ENCODE measurements around the gene AGAP3.
"Not testable (repeated sequence)": the region's sequence is repeated elsewhere in the genome, so short reads cannot be mapped to it uniquely, and the experiment has no call there.

The AGAP3 gene

DNA sequence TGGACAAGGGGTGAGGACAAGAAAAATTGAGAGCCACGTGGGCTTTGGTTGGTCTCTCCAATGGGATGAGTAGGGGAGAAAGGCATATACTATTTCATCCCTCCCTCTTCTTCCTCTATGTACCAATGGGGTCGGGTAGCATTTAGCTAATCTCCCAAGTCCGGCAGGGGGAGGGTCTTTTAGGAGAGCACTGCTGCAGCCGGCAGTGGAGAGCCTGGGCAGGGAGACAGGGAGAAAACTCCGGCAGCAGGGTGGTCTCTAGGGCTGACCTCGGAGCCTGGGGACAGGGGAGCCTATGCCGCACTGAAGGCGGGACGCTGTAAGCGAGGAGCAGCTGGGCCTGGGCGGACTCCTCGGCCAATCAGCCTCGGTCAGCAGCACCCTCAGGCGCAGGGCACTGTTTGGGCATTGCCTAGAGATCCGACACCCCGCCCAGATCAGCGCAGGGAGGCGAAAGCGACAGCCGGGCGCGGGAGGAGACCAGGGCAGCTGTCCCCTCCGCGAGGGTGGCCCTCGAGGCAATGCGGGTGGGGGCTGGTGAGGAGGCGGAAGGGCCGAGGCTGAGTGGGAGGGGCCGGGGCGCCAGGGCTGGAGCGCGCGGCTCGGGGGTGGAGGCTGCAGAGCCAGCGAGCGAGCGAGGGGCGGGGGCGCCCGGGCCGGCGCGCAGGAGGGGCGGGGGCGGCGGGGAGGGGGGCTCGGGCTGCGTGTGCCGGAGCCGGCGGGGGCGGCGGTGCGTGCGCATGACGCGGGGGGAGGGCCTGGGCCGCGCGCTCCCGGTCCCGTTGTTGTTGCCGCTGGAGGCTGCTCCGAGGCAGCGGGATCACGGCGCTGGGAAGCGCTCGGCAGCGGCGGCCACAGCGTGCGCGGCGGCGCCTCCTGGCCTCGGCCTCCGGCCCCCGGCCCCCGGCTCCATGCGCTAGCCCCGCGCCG lies at the start of gene AGAP3:
AGAP3 (plus strand) TSS at position 785 of the 930 bp plus-strand sequence. CDS start 267 bp downstream, outside the sequence.
- DNase-seq (ENCODE audit: extremely low read depth in 1 of 2, low read depth in 1 of 2), result peak in 1 of 2 donors; percentile 22

DNA sequence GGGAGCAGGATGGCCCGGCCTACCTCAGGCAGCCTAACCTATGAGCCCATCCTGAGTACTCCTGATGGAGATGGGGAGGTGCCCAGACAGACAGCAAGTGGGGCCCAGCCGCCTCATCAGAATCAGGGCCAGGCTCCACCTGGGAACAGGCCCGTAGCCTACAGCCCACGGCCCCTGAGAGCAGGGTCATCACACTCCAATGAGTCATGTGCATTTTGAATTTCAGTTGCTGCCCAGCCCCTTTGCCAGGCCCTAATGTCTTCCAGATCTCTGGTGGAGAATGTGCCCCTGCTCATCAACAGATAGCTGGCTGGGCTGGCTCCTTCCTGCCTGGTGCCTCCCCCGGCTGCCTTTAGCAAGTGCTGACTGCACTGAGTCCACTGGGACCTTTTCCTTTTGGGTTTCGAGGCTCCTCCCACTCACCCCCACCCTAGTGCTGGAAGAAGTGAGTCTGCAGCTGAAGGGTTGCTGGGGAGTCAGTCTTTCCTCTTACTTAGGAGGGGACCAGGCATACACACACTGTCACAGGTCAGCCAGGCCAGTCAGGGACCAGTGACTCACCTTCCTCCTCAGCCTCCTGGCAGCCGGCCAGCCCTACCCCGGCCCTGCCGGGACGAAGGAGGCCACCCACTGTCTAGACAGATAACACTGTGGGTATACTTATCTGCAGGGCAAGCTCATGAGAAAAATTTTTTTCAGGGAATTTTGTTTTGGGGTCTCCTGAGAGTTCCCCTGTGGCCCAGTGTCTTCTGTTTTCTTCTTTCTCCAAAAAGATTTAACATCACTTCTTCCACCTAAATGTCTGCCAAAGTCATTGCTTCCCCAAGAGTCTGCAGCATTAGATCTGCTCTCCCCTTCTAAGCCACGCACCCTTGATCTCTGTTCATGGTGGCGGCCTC lies 47.1 kb upstream of the AGAP3 start:
- peak; percentile 69 to 88 for DNase-seq (ENCODE audit: extremely low read depth in 1 of 2, low read depth in 1 of 2)

DNA sequence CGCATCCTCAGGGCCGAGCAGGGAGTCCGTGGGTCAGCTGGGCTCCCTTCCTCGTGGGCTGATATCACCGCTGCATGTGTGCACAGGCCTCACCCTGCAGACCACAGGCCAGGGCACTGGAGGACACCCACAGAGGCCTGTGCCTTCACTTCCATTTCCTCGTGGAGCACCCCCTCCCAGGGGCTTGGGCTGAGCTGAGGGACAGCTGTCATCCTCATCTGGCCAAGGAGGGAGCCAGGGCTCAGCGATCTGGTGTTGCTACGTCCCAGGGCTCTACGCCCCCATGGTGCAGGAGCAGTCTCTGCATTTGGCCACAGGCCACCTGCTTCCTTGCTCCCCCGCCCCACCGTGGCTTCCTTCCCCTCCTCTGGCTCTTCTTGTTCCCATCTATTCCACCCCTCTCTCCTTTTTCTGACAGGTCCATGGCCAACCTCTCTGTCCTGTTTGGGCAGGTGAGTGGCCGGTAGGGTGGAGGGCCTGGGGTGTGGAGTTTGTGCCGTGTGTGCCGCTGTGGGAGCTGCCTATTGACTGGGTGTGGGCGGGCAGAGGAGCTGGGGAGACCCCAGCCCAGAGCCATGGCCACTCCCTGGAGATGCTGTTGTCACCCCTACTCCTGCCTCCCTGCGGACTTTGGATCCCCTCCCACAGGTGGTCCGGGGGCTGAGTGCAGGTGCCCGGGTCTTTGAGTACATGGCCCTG lies 46.3 kb upstream of the AGAP3 start:
- DNase-seq (ENCODE audit: extremely low read depth in 1 of 2, low read depth in 1 of 2), result no peak

DNA sequence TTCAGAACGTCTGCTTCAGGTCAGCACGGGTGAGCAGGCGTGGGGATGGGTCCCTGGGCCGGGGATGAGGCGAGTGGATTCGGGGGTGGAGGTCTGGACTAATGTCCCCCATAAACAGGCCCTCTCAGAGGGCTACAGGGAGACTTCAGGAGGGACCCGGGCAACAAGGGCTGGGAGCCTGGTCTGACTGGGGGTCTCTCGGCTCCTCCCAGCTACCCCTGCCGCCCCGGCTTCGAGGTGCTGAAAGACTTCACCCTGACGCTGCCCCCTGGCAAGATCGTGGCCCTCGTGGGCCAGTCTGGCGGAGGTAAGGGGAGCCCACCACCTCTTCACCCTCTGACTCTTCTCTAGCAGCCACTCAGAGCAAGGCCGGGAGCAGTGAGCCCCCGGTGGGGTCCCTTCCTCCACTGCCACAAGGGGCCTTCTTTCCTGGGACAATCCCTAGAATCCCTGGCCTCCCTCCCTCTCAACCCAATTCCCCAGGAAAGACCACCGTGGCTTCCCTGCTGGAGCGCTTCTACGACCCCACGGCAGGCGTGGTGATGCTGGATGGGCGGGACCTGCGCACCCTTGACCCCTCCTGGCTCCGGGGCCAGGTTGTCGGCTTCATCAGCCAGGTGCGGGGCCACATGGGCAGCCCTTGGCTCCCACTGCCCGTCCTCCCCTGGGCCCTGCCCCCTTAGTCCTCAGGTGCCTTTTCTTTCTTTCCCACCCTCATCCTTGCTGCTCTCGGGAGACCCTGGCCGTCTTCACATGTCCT lies 45.5 kb upstream of the AGAP3 start:
- no peak for DNase-seq (ENCODE audit: extremely low read depth in 1 of 2, low read depth in 1 of 2)

DNA sequence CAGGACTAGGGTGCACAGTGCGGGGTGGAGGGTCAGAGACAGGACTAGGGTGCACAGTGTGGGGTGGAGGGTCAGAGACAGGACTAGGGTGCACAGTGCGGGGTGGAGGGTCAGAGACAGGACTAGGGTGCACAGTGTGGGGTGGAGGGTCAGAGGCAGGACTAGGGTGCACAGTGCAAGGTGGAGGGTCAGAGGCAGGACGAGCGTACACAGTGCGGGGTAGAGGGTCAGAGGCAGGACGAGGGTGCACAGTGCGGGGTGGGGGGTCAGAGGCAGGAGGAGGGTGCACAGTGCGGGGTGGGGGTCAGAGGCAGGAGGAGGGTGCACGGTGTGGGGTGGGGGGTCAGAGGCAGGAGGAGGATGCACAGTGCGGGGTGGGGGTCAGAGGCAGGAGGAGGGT lies 42.8 kb upstream of the AGAP3 start:
- not testable (repeated sequence) for DNase-seq (ENCODE audit: extremely low read depth in 1 of 2, low read depth in 1 of 2)

DNA sequence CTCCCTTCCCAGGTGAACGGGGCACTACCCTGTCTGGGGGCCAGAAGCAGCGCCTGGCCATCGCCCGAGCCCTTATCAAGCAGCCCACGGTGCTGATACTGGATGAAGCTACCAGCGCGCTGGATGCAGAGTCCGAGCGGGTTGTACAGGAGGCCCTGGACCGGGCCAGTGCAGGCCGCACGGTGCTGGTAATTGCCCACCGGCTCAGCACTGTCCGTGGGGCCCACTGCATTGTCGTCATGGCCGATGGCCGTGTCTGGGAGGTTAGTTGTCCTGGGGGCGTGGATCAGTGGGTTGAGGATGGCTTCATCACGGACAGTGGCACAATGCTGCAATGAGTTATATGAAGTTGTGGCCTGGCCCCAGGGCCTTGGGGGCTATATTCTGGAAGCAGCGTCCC lies 42.3 kb upstream of the AGAP3 start:
- DNase-seq (ENCODE audit: extremely low read depth in 1 of 2, low read depth in 1 of 2), result no peak

DNA sequence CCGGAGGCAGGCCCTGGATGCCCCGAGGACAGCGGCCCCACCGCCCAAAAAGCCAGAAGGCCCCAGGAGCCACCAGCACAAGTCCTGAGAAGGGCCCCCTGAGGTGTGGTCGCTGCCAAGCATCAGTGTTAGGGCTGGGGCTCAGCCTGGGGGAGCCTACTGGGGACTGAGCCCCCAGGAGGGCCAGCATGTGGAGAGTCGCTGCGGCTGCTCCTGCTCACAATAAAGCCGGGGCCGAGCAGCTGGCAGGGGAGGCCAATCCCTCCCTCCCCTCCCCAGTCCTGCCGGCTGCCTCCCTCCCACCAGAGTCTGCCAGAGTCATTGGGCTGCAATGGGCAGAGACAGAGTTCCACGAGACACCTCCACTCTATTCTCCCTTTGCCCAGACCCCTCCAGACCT lies 41.0 kb upstream of the AGAP3 start:
- DNase-seq (ENCODE audit: extremely low read depth in 1 of 2, low read depth in 1 of 2), result no peak

DNA sequence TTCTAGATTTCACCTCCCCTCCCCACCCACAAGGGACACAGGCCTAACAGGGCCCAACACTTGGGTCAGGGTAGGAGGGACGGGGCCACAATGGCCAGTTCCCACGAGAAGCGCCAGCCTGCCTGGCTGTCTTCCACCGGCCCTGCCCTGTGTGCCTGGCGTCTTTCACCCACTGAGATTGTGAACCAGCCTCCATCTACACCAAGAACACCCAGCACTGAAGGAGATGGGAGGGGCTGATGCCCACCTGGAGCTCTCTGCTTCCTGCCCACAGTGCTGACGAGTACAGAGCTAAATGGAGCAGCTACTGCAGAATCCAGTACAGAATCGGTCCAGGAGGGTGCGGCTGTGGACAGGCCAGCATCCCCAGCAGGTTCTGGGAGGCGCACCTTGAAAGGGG lies 40.3 kb upstream of the AGAP3 start:
- DNase-seq (ENCODE audit: extremely low read depth in 1 of 2, low read depth in 1 of 2), result no peak

DNA sequence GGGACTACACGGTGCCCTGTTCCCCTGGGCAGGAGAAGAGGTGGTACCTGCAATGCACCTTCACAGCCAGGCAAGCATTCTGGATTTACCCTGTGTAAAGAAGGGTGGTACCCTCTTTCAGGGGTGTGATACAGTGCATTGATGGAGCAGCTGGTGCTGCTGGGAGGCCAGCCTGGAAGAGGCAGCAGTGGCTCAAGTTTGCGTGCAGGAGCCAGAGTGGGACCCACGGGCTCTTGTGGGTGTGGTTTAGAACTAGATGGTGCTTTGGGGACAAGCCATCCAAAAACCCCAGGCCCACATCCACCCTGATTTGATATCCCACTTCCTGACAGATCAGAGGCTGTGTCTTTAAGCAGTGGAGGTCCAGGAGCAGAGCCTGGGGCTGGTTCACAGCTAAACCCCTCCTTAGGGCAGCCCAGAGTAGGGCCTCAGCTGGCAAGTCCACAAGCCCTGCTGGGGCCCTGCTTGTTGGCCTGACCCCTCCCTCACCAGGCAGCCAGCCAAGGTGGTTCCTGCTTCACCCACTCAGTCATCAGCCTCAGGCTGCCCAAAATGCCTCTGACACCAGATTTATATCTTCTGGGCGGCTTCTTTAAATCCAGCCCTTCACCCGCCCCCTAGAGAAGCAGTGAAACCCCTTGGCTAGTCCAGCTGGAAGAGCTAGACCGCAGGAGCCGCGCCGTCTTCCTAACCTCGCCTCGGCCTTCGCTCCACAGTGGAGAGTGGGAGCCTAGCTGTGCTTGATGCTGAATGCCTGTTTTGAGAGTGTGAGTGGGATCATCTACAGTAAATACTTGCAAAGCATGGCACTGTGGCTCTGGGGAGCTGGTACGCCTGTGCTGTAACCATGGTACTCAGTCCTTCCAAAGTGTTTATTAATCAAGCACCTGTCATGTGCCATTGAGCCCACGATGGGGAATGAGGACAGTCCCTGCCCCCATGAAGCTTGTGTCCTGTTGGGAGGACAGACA lies 39.4 kb upstream of the AGAP3 start:
- DNase-seq (ENCODE audit: extremely low read depth in 1 of 2, low read depth in 1 of 2), result no peak

DNA sequence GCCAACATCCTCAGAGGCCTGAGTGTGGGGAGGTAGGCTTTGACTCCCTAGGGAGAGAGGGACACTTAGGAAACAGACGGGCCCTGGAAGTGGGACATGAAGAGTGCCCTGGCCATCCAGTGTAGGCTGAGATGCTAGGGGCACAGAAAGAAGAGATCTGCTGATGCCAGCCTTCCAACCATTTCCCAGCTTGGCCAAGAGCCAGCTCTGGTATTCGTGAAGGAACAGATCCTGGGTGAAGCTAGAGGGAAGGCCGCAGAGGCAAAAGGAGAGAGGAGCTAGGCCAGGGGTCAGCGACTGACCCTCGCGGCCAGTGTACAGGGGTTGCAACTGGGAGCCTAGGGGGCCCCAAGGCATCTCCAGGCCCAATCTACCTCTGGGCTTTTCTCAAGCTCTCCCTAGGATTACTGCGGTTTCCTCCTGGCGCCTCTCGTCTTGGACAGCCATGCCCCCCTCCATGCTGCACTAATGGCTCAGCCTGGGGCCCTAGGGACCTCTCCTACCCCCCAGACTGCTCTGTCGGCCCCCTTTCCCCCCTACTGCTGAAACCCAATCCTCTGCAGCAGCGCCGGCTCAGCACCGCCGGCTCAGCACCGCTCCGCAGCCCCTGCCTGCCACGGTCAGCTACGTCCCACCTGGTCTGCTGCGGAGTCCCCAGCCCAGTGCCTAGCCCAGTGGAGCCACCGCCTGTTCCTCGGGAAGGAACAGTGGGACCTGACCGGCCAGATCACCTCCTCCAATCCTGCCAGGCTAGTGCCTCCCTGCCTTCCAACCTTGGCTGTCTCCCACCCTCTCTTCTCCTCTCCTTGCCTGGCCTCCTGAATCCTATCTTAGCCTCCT lies 38.1 kb upstream of the AGAP3 start, which contains the start of gene ASIC3:
ASIC3 (plus strand) TSS at position 556 of the 840 bp plus-strand sequence. CDS start 355 bp downstream, outside the sequence.
- no peak for DNase-seq (ENCODE audit: extremely low read depth in 1 of 2, low read depth in 1 of 2)

DNA sequence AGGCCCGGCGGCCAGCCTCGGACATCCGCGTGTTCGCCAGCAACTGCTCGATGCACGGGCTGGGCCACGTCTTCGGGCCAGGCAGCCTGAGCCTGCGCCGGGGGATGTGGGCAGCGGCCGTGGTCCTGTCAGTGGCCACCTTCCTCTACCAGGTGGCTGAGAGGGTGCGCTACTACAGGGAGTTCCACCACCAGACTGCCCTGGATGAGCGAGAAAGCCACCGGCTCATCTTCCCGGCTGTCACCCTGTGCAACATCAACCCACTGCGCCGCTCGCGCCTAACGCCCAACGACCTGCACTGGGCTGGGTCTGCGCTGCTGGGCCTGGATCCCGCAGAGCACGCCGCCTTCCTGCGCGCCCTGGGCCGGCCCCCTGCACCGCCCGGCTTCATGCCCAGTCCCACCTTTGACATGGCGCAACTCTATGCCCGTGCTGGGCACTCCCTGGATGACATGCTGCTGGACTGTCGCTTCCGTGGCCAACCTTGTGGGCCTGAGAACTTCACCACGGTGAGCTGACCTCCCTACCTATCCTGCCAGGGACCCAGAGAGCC lies 37.3 kb upstream of the AGAP3 start:
- no peak for DNase-seq (ENCODE audit: extremely low read depth in 1 of 2, low read depth in 1 of 2)

DNA sequence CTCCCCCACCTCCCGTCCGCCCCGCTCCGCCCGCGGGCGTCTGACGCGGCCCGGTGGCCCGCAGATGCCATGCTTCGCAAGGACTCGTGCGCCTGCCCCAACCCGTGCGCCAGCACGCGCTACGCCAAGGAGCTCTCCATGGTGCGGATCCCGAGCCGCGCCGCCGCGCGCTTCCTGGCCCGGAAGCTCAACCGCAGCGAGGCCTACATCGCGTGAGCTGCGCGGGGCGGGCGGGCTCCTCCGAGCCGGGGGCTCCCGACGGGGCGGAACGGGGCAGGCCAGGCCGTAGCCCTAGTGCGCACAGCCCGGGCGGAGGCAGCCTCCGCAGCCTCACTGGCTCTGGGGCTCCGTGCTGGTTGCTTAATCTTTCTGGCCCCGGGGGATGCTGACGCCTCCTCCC lies 35.2 kb upstream of the AGAP3 start:
- no peak for DNase-seq (ENCODE audit: extremely low read depth in 1 of 2, low read depth in 1 of 2)

DNA sequence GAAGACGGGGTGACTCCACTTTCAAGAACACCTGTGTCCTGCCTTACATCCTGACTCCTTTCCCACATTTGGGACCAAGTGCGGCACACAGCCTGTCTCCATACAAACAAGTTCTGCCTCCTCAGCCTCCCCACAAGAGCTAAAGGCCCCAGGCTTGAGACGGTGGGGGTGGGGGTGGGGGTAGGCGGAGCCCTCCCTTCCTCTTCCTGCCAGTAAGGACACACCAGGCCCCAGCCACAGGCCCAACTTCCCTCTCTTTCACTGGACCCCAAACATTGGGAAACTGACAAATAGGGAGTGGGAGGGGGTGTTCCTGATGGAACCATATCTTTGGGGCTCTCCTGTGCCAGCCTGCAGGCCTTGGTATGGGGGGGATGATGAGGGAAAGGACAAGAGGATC lies 33.2 kb upstream of the AGAP3 start:
- DNase-seq (ENCODE audit: extremely low read depth in 1 of 2, low read depth in 1 of 2), result no peak

DNA sequence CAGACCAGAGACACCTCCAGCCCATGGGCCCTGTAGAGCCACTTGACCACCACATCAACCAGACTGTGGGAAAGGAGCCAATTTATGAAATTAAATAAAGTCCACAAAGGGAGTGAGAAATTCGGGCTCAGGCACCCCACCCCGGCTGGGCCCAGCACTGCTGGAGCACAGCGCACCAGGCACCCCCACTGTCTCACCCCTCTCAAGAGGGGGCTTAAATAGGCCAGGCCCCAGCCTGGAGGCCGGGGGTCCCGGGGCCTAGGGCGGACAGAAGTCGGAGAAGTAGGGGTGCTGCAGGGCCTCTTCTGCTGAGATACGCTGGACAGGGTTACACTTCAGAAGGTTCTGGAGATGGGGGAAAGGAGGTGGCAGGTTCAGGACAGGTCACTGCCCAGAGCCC lies 32.5 kb upstream of the AGAP3 start:
- DNase-seq (ENCODE audit: extremely low read depth in 1 of 2, low read depth in 1 of 2), result no peak

DNA sequence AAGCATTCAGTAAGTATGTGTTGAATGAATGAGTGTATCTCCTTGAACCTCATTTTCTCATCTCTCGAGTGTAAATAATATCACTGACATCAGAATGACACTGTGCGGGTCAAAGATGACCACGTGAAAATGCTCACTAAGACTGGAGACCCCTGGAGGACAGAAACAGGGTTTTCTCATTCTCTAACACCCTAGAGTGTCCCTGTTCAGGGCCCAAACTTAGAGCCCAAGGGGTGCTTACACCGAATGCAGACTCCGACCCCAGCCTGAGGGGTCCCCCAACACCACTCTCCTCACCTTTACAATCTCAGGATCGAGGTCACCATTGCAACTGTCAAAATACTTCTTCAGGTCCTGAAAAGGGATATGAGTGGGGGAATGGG lies 30.0 kb upstream of the AGAP3 start:
- DNase-seq (ENCODE audit: extremely low read depth in 1 of 2, low read depth in 1 of 2), result no peak

DNA sequence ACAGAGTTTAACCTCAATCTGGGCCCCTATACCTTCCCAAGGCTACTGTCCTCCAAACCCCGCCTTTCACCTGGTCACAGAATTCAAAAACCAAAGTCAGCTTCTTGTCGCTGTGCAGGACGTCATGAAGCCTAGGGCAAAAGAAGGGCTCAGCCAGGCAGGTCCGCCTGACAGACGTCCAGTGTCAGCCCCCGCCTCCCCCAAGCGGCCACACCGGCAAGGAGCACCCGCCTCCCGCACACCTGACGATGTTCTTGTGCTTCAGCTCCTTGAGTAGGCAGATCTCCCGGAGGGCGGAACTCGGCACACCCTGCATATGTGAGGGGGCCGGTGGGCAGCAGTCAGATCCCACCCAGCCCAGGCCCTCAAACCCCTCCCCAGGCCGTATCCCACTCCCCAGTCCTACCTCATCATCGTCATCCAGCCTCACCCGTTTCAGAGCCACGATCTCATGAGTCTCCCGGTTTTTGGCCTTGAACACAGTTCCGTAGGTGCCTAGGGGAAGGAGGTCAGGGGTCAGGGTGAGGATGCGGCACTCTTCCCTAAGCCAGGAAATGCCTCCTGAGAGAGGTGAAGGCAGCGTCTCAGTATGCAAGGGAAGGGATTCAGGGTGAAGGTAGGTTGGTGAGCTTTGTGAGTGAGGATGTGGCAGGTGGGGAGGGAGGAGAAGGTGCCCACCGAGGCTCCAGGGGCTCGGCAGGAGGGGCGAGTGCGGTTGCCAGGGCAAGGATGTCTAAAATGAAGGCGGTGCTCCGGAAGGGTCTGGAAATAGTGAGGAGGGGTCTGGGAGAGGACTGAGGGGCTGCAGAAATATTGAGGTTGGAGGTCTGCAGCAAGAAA lies 29.4 kb upstream of the AGAP3 start:
- no peak for DNase-seq (ENCODE audit: extremely low read depth in 1 of 2, low read depth in 1 of 2)

DNA sequence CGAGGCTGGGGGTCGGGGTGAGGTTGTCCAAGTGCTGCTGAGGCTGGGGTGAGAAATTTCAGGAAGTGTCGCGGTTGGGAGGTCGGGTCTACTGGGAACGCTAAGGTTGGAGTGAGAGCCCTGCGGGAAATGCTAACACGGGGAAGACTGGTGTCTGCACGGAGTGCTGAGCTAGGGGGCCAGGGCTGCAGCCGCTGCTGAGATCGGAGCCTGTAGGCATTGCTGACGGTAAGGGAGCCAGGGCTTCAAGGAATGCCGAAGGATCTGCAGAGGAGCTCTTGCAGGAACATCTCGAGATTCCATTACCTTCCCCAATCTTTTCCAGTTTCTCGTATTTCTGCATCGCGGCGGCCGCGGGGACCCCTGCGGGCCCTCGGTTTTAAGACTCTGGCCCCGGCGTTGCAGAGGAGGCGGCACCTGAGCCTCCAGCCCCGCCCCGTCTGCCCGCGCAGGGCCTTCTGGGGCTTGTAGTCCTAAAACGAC lies 28.7 kb upstream of the AGAP3 start, which contains the start of gene CDK5:
CDK5 (minus strand) TSS at position 392 of the 483 bp plus-strand sequence; CDS start at position 343, 49 bp downstream.
- DNase-seq (ENCODE audit: extremely low read depth in 1 of 2, low read depth in 1 of 2), result no peak
